ENCODE results near the gene CELF6. TPM values are rescaled to one million over a fixed set of nuclear protein-coding genes. Genes with fewer than 3 reads are reported as not detected.

Gene CELF6
- total and polyA plus RNA-seq, 2 donors from 2014 or later, result 3.5 to 3.8 TPM

DNA sequence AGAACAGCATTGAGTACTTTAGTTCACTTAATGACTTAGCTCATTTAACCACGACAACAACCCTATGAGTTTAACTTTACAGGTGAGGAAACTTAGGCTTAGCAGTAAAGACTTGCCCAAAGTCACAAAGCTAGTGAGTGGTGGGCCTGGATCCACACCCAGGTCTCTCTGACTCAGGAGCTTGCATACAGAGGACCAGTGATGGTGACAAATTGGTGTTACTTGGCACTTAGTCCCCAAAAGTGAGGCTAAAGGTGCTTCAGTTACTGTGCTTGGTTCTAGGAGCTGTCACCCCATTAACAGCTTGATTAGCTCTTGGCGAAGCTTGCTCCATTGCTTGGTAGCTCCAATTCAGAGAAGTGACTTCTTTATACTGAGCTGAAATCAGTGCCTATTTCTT, 6.1 kb downstream of the CELF6 start:
- H3K9me3 ChIP-seq (ENCODE audit: control insufficient read depth in 2 of 3, insufficient read depth in 1 of 3, low read length in 3 of 3), result no peaks in the 10 kb centered on the region
- no peaks in the 10 kb centered on the region for H3K36me3 ChIP-seq (ENCODE audit: control insufficient read depth in 2 of 3, insufficient read depth in 3 of 3, low read length in 3 of 3)
- H3K9ac ChIP-seq (ENCODE audit: low read length in 3 of 3), result no peak overlapping the region
- no peaks in the 10 kb centered on the region for H3K4me1 ChIP-seq (ENCODE audit: control insufficient read depth in 2 of 3, insufficient read depth in 2 of 3, low read depth in 1 of 3, low read length in 3 of 3)
- DNase-seq, result no peak
- no peak overlapping the region for H3K27ac ChIP-seq (ENCODE audit: low read depth in 2 of 2, low read length in 2 of 2)
- no peak overlapping the region for H3K4me3 ChIP-seq (ENCODE audit: low read length in 3 of 3)
- no peak for FAIRE-seq
- H3K27me3 ChIP-seq (ENCODE audit: control insufficient read depth, insufficient read depth, low read length), result no peaks in the 10 kb centered on the region
- intact Hi-C loops (cut with DNase I), result no loop called here
- TF ChIP-seq, protein P1, sequence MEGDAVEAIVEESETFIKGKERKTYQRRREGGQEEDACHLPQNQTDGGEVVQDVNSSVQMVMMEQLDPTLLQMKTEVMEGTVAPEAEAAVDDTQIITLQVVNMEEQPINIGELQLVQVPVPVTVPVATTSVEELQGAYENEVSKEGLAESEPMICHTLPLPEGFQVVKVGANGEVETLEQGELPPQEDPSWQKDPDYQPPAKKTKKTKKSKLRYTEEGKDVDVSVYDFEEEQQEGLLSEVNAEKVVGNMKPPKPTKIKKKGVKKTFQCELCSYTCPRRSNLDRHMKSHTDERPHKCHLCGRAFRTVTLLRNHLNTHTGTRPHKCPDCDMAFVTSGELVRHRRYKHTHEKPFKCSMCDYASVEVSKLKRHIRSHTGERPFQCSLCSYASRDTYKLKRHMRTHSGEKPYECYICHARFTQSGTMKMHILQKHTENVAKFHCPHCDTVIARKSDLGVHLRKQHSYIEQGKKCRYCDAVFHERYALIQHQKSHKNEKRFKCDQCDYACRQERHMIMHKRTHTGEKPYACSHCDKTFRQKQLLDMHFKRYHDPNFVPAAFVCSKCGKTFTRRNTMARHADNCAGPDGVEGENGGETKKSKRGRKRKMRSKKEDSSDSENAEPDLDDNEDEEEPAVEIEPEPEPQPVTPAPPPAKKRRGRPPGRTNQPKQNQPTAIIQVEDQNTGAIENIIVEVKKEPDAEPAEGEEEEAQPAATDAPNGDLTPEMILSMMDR (IDR thresholded peaks at IDR 0.05; ENCODE audit: borderline replicate concordance, extremely low read depth, insufficient read depth), result no peak

DNA sequence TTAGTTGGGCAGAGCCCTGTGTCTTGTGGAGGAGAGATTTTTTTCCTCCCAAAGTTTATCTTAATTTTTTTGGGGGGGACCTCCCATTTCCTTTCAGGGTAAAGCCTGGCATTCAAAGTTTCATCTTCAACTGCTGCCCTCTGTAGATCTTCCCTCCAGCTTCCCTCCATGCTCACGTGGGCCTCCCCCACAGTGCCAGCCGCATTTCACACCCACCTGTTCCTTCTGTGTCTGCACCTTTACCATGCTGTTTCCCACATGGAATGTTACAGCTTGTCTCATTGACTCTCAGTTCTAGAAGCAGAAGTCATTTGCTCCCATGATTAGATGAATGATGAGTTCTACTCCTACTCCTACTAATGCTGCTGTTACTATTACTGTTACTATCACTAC, 6.5 kb downstream of the CELF6 start:
- TF ChIP-seq, protein P1 (IDR thresholded peaks at IDR 0.05; ENCODE audit: borderline replicate concordance, extremely low read depth, insufficient read depth), result no peak
- no peaks in the 10 kb centered on the region for H3K36me3 ChIP-seq (ENCODE audit: control insufficient read depth in 2 of 3, insufficient read depth in 3 of 3, low read length in 3 of 3)
- no peak overlapping the region for H3K27ac ChIP-seq (ENCODE audit: low read depth in 2 of 2, low read length in 2 of 2)
- no peak overlapping the region for H3K9ac ChIP-seq (ENCODE audit: low read length in 3 of 3)
- no peaks in the 10 kb centered on the region for H3K27me3 ChIP-seq (ENCODE audit: control insufficient read depth, insufficient read depth, low read length)
- H3K9me3 ChIP-seq (ENCODE audit: control insufficient read depth in 2 of 3, insufficient read depth in 1 of 3, low read length in 3 of 3), result no peaks in the 10 kb centered on the region
- no peaks in the 10 kb centered on the region for H3K4me1 ChIP-seq (ENCODE audit: control insufficient read depth in 2 of 3, insufficient read depth in 2 of 3, low read depth in 1 of 3, low read length in 3 of 3)
- no peak for FAIRE-seq
- no peak for DNase-seq
- intact Hi-C loops (cut with DNase I), result no loop called here
- no peak overlapping the region for H3K4me3 ChIP-seq (ENCODE audit: low read length in 3 of 3)

DNA sequence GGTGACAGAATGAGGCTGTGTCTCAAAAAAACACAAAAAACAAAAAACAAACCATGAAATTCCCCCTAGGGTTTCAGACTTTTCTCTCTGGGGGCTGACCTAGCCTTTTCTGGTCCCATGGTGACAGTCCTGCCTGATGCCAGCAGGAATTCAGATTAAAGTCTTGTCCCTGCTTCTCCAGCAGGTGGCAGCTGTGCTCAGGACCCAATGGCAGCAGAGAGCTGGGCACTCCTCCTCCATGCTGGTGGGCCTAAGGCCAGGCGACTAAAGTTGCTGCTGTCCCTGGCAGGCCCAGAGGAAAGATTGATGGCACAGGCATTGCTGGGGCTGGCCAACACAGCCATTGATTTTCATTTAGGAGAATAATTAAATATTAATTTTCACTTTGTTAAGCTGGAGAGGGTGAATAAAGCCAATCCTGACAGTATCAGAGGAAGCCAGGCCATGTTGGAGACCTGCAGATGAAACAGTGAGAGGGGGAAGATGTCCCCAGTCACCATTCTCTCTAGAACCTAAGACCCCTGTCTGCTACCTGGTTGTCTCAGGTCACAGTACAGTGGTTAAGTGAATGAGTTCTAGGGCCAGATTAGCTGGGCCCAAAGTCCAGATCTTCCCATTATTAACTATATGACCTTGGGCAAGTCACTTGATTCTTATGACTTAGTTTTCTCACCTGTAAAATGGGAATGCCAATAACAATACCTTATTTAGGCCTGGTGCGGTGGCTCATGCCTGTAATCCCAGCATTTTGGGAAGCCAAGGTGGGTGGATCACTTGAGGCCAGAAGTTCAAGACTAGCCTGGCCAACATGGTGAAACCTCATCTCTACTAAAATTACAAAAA, 7.1 kb downstream of the CELF6 start:
- no peak overlapping the region for H3K27ac ChIP-seq (ENCODE audit: low read depth in 2 of 2, low read length in 2 of 2)
- no peak overlapping the region for H3K4me3 ChIP-seq (ENCODE audit: low read length in 3 of 3)
- no peaks in the 10 kb centered on the region for H3K9me3 ChIP-seq (ENCODE audit: control insufficient read depth in 2 of 3, insufficient read depth in 1 of 3, low read length in 3 of 3)
- no peak for FAIRE-seq
- no peaks in the 10 kb centered on the region for H3K27me3 ChIP-seq (ENCODE audit: control insufficient read depth, insufficient read depth, low read length)
- TF ChIP-seq, protein P1 (IDR thresholded peaks at IDR 0.05; ENCODE audit: borderline replicate concordance, extremely low read depth, insufficient read depth), result peak; percentile 75
- intact Hi-C loops (cut with DNase I), result no loop called here
- DNase-seq, result peak; percentile 71 to 80 (median 77)
- H3K36me3 ChIP-seq (ENCODE audit: control insufficient read depth in 2 of 3, insufficient read depth in 3 of 3, low read length in 3 of 3), result no peaks in the 10 kb centered on the region
- H3K4me1 ChIP-seq (ENCODE audit: control insufficient read depth in 2 of 3, insufficient read depth in 2 of 3, low read depth in 1 of 3, low read length in 3 of 3), result no peaks in the 10 kb centered on the region
- H3K9ac ChIP-seq (ENCODE audit: low read length in 3 of 3), result no peak overlapping the region
